WTC11 (cell line): ENCODE results near the gene ZFAND3. TPM values are rescaled to one million over a fixed set of nuclear protein-coding genes. Genes with fewer than 3 reads are reported as not detected.

Source experiments
- ATAC-seq: fragments of 200-7000 bp; cut with Tn5 transposase; 2 replicates; pipeline ENCODE4 v1.10.0; 2021; ENCODE audit warnings: mild to moderate bottlenecking, moderate library complexity
- CTCF ChIA-PET: fragments of 300-600 bp; sonication (Branson Sonifier 250); formaldehyde crosslinking; loops from one replicate; lab custom pipeline; 2021; ENCODE audit warnings: antibody characterized with exemption; lab: Charles Lee
- POLR2A ChIA-PET: fragments of 350-600 bp; sonication (Branson Sonifier 250); formaldehyde crosslinking; loops from one replicate; lab custom pipeline; 2021; ENCODE audit warnings: antibody characterized with exemption; lab: Charles Lee
- DNase-seq: peaks from one replicate; pipeline ENCODE4 v3.0.0; 2021; ENCODE audit warnings: low spot score
- H3K27ac Mint-ChIP-seq: 2 replicates; pipeline ENCODE4 v1.8.0; 2021; ENCODE audit warnings: mixed read lengths
- H3K27me3 Mint-ChIP-seq: 2 replicates; pipeline ENCODE4 v1.8.0; 2021; ENCODE audit warnings: low read depth, mild to moderate bottlenecking, moderate library complexity, mixed read lengths
- H3K36me3 Mint-ChIP-seq: 2 replicates; pipeline ENCODE4 v1.8.0; 2021; ENCODE audit warnings: mixed read lengths
- H3K4me1 Mint-ChIP-seq: 2 replicates; pipeline ENCODE4 v1.8.0; 2022; ENCODE audit warnings: mixed read lengths
- H3K4me3 Mint-ChIP-seq: 2 replicates; pipeline ENCODE4 v1.8.0; 2021; ENCODE audit warnings: mild to moderate bottlenecking, moderate library complexity, mixed read lengths
- H3K9me3 Mint-ChIP-seq: 2 replicates; pipeline ENCODE4 v1.8.0; 2021; ENCODE audit warnings: mixed read lengths
- AR ChIP-seq: fragments of 250-450 bp; sonication (Bioruptor Pico); IDR thresholded peaks from 2 replicates; pipeline ENCODE4 v1.9.0; 2021; ENCODE audit warnings: mild to moderate bottlenecking
- CTCF ChIP-seq: fragments of 200-600 bp; IDR thresholded peaks from 2 replicates; pipeline ENCODE4 v1.8.0; 2022; ENCODE audit warnings: antibody characterized with exemption
- ESRRA ChIP-seq: sonication (generic); formaldehyde crosslinking; IDR thresholded peaks from 2 replicates; pipeline ENCODE4 v1.8.1; 2022; ENCODE audit warnings: mild to moderate bottlenecking, missing genetic modification reagents, borderline replicate concordance
- ETV6 ChIP-seq: sonication (generic); formaldehyde crosslinking; IDR thresholded peaks from 2 replicates; pipeline ENCODE4 v1.8.1; 2022; ENCODE audit warnings: mild to moderate bottlenecking, missing genetic modification reagents
- FOXP4 ChIP-seq: sonication (generic); formaldehyde crosslinking; IDR thresholded peaks from 2 replicates; pipeline ENCODE4 v1.8.0; 2022; ENCODE audit warnings: mild to moderate bottlenecking, missing genetic modification reagents
- HMGA2 ChIP-seq: fragments of 250-450 bp; sonication (Bioruptor Pico); IDR thresholded peaks from 2 replicates; pipeline ENCODE4 v1.4.0; 2021; ENCODE audit warnings: mild to moderate bottlenecking, moderate library complexity
- PRRX2 ChIP-seq: fragments of 250-450 bp; sonication (Bioruptor Pico); IDR thresholded peaks from 2 replicates; pipeline ENCODE4 v1.8.0; 2021; ENCODE audit warnings: mild to moderate bottlenecking
- SOX15 ChIP-seq: fragments of 250-450 bp; sonication (Bioruptor Pico); IDR thresholded peaks from 2 replicates; pipeline ENCODE4 v1.9.0; 2021; ENCODE audit warnings: mild to moderate bottlenecking
- TCF7 ChIP-seq: sonication (generic); formaldehyde crosslinking; IDR thresholded peaks from 2 replicates; pipeline ENCODE4 v1.8.0; 2022; ENCODE audit warnings: mild to moderate bottlenecking, low read depth, missing genetic modification reagents, moderate library complexity
- total RNA-seq: library from RNA; stranded (reverse); gene quantifications from 3 replicates; pipeline ENCODE4 v1.2.3, GENCODE V29; 2021
- TF ChIP-seq, protein P1 (sequence below): sonication (generic); formaldehyde crosslinking; IDR thresholded peaks from 2 replicates; pipeline ENCODE4 v1.8.0; 2023; ENCODE audit warnings: mild to moderate bottlenecking, missing genetic modification reagents
- TF ChIP-seq, protein P2 (sequence below): fragments of 250-450 bp; sonication (Bioruptor Pico); IDR thresholded peaks from 2 replicates; pipeline ENCODE4 v1.9.0; 2021; ENCODE audit warnings: mild to moderate bottlenecking
- TF ChIP-seq, protein P3 (sequence below): fragments of 250-450 bp; sonication (Bioruptor Pico); IDR thresholded peaks from 2 replicates; pipeline ENCODE4 v1.9.0; 2021; ENCODE audit warnings: moderate library complexity, mild to moderate bottlenecking, inconsistent platforms, borderline replicate concordance
- TF ChIP-seq, protein P4 (sequence below): sonication (generic); formaldehyde crosslinking; IDR thresholded peaks from 2 replicates; pipeline ENCODE4 v1.8.1; 2022; ENCODE audit warnings: low read depth, missing genetic modification reagents, borderline replicate concordance
- TF ChIP-seq, protein P5 (sequence below): fragments of 250-450 bp; sonication (Bioruptor Pico); conservative IDR thresholded peaks from 2 replicates; pipeline ENCODE4 v1.9.0; 2021; ENCODE audit warnings: mild to moderate bottlenecking

ZFAND3 gene
- total RNA-seq, 1 experiment from 2014 or later: 50.3 TPM

GRCh38 chr6:38133932-38134703 lies 314.6 kb downstream of the ZFAND3 start:
- ATAC-seq: no peak
- POLR2A ChIA-PET: interaction anchor here (1.2 kb wide), 1 partner anchor 43 kb away, joined by 3 read pairs; no protein-coding TSS in a partner anchor
- CTCF ChIA-PET: no interaction called here
- 0 out of 2 replicates have a peak, but pooled peaks cover 10% of the 10 kb centered on the region for H3K36me3 Mint-ChIP-seq
- no peaks in the 10 kb centered on the region for H3K27me3 Mint-ChIP-seq
- peaks cover 17% of the 10 kb centered on the region for H3K9me3 Mint-ChIP-seq
- peak overlapping the region; percentile 18; the same call in 1 of the 2 replicates for H3K27ac Mint-ChIP-seq
- no peak for DNase-seq
- H3K4me3 Mint-ChIP-seq: no peak overlapping the region
- H3K4me1 Mint-ChIP-seq: peaks cover 42% of the 10 kb centered on the region
- no peak for TF ChIP-seq FOXP4
- no peak for TF ChIP-seq PRRX2 (CRISPR knock-in tag)
- TF ChIP-seq, protein P1, sequence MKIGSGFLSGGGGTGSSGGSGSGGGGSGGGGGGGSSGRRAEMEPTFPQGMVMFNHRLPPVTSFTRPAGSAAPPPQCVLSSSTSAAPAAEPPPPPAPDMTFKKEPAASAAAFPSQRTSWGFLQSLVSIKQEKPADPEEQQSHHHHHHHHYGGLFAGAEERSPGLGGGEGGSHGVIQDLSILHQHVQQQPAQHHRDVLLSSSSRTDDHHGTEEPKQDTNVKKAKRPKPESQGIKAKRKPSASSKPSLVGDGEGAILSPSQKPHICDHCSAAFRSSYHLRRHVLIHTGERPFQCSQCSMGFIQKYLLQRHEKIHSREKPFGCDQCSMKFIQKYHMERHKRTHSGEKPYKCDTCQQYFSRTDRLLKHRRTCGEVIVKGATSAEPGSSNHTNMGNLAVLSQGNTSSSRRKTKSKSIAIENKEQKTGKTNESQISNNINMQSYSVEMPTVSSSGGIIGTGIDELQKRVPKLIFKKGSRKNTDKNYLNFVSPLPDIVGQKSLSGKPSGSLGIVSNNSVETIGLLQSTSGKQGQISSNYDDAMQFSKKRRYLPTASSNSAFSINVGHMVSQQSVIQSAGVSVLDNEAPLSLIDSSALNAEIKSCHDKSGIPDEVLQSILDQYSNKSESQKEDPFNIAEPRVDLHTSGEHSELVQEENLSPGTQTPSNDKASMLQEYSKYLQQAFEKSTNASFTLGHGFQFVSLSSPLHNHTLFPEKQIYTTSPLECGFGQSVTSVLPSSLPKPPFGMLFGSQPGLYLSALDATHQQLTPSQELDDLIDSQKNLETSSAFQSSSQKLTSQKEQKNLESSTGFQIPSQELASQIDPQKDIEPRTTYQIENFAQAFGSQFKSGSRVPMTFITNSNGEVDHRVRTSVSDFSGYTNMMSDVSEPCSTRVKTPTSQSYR (CRISPR knock-in tag): no peak
- no peak for TF ChIP-seq ESRRA (CRISPR knock-in tag)

DNA sequence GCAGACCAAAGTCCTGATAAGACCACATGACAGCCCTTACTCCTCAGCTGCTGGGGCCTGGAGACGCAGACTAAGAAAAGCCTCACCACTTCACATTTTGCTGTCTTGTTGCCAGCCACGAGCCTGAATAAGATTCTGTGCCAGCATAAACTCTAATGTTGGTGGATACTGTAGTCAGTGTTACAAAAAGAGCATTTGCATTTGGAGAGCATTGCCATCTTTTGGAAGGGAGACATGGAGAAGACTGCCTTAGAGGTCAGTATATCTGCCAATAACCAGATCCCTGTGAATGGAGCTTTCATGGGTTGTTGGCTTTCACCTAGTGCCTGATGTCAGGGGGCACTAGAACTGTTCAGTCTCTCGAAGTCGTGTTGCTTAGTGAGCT lies 315.2 kb downstream of the ZFAND3 start:
- DNase-seq (no peak), ATAC-seq (no peak)
- TF ChIP-seq, protein P2, sequence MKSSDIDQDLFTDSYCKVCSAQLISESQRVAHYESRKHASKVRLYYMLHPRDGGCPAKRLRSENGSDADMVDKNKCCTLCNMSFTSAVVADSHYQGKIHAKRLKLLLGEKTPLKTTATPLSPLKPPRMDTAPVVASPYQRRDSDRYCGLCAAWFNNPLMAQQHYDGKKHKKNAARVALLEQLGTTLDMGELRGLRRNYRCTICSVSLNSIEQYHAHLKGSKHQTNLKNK (CRISPR knock-in tag): no peak
- TF ChIP-seq, protein P3, sequence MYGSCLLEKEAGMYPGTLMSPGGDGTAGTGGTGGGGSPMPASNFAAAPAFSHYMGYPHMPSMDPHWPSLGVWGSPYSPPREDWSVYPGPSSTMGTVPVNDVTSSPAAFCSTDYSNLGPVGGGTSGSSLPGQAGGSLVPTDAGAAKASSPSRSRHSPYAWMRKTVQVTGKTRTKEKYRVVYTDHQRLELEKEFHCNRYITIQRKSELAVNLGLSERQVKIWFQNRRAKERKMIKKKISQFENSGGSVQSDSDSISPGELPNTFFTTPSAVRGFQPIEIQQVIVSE (CRISPR knock-in tag): no peak
- no peak for TF ChIP-seq CTCF
- TF ChIP-seq, protein P4, sequence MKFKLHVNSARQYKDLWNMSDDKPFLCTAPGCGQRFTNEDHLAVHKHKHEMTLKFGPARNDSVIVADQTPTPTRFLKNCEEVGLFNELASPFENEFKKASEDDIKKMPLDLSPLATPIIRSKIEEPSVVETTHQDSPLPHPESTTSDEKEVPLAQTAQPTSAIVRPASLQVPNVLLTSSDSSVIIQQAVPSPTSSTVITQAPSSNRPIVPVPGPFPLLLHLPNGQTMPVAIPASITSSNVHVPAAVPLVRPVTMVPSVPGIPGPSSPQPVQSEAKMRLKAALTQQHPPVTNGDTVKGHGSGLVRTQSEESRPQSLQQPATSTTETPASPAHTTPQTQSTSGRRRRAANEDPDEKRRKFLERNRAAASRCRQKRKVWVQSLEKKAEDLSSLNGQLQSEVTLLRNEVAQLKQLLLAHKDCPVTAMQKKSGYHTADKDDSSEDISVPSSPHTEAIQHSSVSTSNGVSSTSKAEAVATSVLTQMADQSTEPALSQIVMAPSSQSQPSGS (CRISPR knock-in tag): no peak
- 0 out of 2 replicates have a peak, but pooled peaks cover 8% of the 10 kb centered on the region for H3K36me3 Mint-ChIP-seq
- no peak overlapping the region for H3K4me3 Mint-ChIP-seq
- ChIA-PET POLR2A (interaction anchor here (1.2 kb wide), 1 partner anchor 42 kb away, joined by 3 read pairs; no protein-coding TSS in a partner anchor), CTCF (no interaction called here)
- H3K9me3 Mint-ChIP-seq: peaks cover 11% of the 10 kb centered on the region
- no peak overlapping the region for H3K27ac Mint-ChIP-seq
- no peaks in the 10 kb centered on the region for H3K27me3 Mint-ChIP-seq
- H3K4me1 Mint-ChIP-seq: peaks cover 42% of the 10 kb centered on the region

DNA sequence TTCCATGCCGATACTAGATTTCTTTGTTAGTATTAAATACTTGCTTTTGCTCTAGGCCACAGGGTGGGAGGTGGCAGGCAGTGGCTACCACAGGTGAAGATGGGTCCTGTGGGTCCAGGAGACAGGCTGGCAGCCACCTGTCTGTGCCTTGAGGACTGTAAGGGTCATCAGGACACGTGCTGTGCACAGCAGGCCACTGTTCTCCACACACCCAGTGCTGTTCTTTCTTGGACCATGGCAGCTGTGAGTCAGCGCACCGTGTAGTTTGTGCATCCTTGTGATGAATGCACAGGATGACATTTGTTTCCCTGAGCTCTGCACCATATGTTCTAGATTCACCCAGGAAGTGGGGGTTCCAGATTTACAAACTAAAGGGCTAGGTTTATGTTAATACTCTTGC lies 317.0 kb downstream of the ZFAND3 start:
- Mint-ChIP-seq H3K36me3 (no peaks in the 10 kb centered on the region), H3K4me3 (no peak overlapping the region), H3K27me3 (no peaks in the 10 kb centered on the region), H3K9me3 (no peaks in the 10 kb centered on the region), H3K4me1 (peaks cover 51% of the 10 kb centered on the region), H3K27ac (peak overlapping the region; percentile 91)
- POLR2A ChIA-PET: no interaction called here
- DNase-seq: no peak
- CTCF ChIA-PET: interaction anchor here (0.8 kb wide), 1 partner anchor 32 kb away, joined by 3 read pairs; no protein-coding TSS in a partner anchor
- ATAC-seq: no peak
- TF ChIP-seq AR (CRISPR knock-in tag): no peak
- TF ChIP-seq SOX15 (CRISPR knock-in tag): no peak
- TF ChIP-seq HMGA2: no peak
- no peak for TF ChIP-seq ETV6 (CRISPR knock-in tag)
- TF ChIP-seq, protein P5, sequence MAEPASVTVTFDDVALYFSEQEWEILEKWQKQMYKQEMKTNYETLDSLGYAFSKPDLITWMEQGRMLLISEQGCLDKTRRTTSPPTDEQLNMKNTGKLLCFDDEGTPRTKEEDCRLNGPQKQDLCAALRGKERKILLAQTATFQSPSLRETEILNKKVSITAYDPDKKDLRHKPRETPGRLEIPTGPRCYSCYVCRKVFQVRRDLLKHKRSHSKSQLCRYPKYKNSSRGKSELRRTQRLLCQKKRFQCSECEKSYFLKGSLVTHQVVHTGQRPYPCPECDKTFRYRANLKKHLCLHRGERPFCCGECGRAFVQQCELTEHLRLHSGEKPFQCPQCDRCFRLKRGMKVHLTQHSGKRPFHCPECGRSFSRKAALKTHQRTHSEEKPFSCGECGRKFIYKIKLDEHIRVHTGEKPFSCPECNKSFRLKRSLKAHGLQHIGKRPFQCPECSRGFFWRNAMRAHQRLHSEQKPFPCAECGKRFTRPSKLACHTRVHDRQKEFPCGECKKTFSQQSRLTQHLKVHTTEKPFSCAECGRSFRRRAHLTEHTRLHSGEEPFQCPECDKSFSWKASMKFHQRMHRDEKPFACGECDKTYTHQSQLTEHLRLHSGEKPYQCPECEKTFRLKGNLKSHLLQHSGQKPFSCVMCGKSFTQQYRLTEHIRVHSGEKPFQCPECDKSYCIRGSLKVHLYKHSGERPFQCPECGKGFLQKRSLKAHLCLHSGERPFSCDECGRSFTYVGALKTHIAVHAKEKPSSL (CRISPR knock-in tag): no peak
- TF ChIP-seq, protein P2 (CRISPR knock-in tag): no peak
- TF ChIP-seq TCF7: no peak
